Neutrophil (primary cell): ENCODE measurements around the gene EPB42.
"Not testable (repeated sequence)": the region's sequence is repeated elsewhere in the genome, so short reads cannot be mapped to it uniquely, and the experiment has no call there.

Source experiments
- H3K27ac ChIP-seq: fragments of 200-600 bp; sonication (generic); 2 replicates; pipeline ENCODE4 v1.5.1; 2016; ENCODE audit warnings: mild to moderate bottlenecking, moderate library complexity
- H3K27me3 ChIP-seq: fragments of 200-600 bp; sonication (generic); 2 replicates; pipeline ENCODE4 v1.6.0; 2016; ENCODE audit warnings: mild to moderate bottlenecking
- H3K36me3 ChIP-seq: fragments of 200-600 bp; sonication (generic); 2 replicates; pipeline ENCODE4 v1.5.1; 2017
- H3K4me1 ChIP-seq, 2 experiments: fragments of 200-600 bp in 1 of 2; sonication (generic) in 1 of 2; 1 replicate in 1 of 2; 2 replicates in 1 of 2; pipeline versions ENCODE4 v1.5.1 to v1.6.1; 2013 to 2016; ENCODE audit warnings: low read depth in 1 of 2, low read length in 1 of 2, mild to moderate bottlenecking in 1 of 2, moderate library complexity in 1 of 2; ENCODE audit not compliant: control insufficient read depth in 1 of 2, insufficient read depth in 1 of 2
- H3K4me3 ChIP-seq, 2 experiments: fragments of 200-600 bp in 1 of 2; sonication (generic) in 1 of 2; 1 replicate in 1 of 2; 2 replicates in 1 of 2; pipeline ENCODE4 v1.5.1; 2013 to 2016; ENCODE audit warnings: low read depth in 1 of 2, low read length in 1 of 2, mild to moderate bottlenecking in 1 of 2, moderate library complexity in 1 of 2
- H3K9me3 ChIP-seq: fragments of 200-600 bp; sonication (generic); 2 replicates; pipeline ENCODE4 v1.5.1; 2016
- TF ChIP-seq, protein P1 (sequence below): fragments of 200-600 bp; sonication (generic); IDR thresholded peaks from 2 replicates; pipeline ENCODE4 v1.5.1; 2016; ENCODE audit warnings: antibody characterized with exemption

The EPB42 gene

GRCh38 chr15:43169888-43170287 lies 50.9 kb downstream of the EPB42 start:
- no peaks in the 10 kb centered on the region for H3K4me1 ChIP-seq
- no peaks in the 10 kb centered on the region for H3K27me3 ChIP-seq
- no peaks in the 10 kb centered on the region for H3K9me3 ChIP-seq
- no peak overlapping the region for H3K27ac ChIP-seq
- H3K4me3 ChIP-seq = no peak overlapping the region
- TF ChIP-seq, protein P1, sequence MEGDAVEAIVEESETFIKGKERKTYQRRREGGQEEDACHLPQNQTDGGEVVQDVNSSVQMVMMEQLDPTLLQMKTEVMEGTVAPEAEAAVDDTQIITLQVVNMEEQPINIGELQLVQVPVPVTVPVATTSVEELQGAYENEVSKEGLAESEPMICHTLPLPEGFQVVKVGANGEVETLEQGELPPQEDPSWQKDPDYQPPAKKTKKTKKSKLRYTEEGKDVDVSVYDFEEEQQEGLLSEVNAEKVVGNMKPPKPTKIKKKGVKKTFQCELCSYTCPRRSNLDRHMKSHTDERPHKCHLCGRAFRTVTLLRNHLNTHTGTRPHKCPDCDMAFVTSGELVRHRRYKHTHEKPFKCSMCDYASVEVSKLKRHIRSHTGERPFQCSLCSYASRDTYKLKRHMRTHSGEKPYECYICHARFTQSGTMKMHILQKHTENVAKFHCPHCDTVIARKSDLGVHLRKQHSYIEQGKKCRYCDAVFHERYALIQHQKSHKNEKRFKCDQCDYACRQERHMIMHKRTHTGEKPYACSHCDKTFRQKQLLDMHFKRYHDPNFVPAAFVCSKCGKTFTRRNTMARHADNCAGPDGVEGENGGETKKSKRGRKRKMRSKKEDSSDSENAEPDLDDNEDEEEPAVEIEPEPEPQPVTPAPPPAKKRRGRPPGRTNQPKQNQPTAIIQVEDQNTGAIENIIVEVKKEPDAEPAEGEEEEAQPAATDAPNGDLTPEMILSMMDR = no peak
- H3K36me3 ChIP-seq = peaks cover 23% of the 10 kb centered on the region

GRCh38 chr15:43168192-43169107 lies 52.4 kb downstream of the EPB42 start:
- H3K9me3 ChIP-seq = no peaks in the 10 kb centered on the region

GRCh38 chr15:43167261-43167660 lies 53.6 kb downstream of the EPB42 start:
- H3K27me3 ChIP-seq, H3K27ac ChIP-seq, H3K4me3 ChIP-seq, H3K9me3 ChIP-seq, H3K4me1 ChIP-seq: not testable (repeated sequence)
- H3K36me3 ChIP-seq = peaks cover 22% of the 10 kb centered on the region

More at GRCh38 chr15:43168192-43169107, 52.4 kb downstream of the EPB42 start:
- peaks cover 22% of the 10 kb centered on the region for H3K36me3 ChIP-seq
- TF ChIP-seq, protein P1 = no peak
- H3K27ac ChIP-seq = no peak overlapping the region
- no peak overlapping the region for H3K4me3 ChIP-seq
- H3K4me1 ChIP-seq = no peaks in the 10 kb centered on the region
- no peaks in the 10 kb centered on the region for H3K27me3 ChIP-seq

DNA sequence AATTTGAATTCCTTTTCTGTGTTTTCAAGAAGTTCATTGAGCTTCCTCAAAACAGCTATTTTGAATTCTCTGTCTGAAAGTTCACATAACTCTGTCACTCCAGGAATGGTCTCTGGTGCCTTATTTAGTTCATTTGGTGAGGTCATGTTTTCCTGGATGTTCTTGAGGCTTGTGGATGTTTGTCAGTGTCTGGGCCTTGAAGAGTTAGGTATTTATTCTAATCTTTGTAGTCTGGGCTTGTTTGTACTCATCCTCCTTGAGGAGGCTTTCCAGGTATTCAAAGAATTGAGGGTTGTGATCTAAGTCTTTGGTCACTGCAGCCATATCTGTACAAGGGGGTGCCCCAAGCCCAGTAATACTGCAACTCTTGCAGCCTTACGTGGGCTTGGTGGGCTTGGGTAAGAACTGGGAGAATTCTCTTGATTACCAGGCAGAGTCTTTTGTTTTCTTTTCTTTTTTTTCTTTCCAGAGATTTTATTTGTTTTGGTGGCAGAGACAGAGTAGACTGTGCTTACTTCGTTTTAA lies 55.0 kb downstream of the EPB42 start:
- no peak overlapping the region for H3K27ac ChIP-seq
- H3K36me3 ChIP-seq = peaks cover 27% of the 10 kb centered on the region
- H3K27me3 ChIP-seq = no peaks in the 10 kb centered on the region
- TF ChIP-seq, protein P1 = no peak
- H3K4me1 ChIP-seq = no peaks in the 10 kb centered on the region
- no peak overlapping the region for H3K4me3 ChIP-seq
- no peaks in the 10 kb centered on the region for H3K9me3 ChIP-seq

DNA sequence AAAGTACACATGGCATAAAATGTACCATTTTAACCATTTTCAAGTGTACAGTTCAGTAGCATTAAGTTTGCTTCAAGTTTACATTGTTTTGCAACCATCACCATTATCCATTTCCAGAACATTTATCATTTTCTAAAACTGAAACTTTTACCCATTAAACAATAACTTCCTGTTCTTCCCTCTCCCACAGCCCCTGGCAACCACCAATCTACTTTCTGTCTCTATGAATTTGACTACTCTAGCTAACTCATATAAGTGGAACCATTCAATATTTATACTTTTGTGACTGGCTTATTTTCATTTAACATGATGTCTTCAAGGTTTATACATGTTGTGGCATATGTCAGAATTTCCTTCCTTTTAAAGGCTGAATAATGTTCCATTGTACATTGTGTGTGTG lies 67.5 kb downstream of the EPB42 start:
- H3K4me3 ChIP-seq = no peak overlapping the region
- H3K27me3 ChIP-seq = no peaks in the 10 kb centered on the region
- H3K27ac ChIP-seq = no peak overlapping the region
- TF ChIP-seq, protein P1 = no peak
- no peaks in the 10 kb centered on the region for H3K9me3 ChIP-seq
- peaks cover 69% of the 10 kb centered on the region for H3K36me3 ChIP-seq
- H3K4me1 ChIP-seq = no peaks in the 10 kb centered on the region

DNA sequence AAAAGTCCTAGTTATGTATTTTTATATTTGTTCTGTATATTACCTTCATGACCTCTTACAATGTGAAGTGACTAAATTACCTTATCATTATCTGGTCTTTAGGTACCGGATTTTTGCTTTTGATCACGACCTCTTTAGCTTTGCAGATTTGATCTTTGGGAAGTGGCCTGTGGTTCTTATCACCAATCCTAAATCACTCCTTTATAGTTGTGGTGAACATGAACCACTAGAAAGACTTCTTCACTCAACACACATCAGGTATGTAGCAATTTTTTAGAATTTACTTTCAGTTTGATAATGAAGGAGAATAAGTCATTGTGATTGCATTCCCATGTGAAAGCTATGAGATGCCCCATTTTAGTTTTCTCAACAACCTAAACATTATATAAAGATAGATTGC lies 69.1 kb downstream of the EPB42 start:
- no peak overlapping the region for H3K4me3 ChIP-seq
- no peaks in the 10 kb centered on the region for H3K27me3 ChIP-seq
- TF ChIP-seq, protein P1 = no peak
- peaks cover 76% of the 10 kb centered on the region for H3K36me3 ChIP-seq
- H3K27ac ChIP-seq = no peak overlapping the region
- H3K9me3 ChIP-seq = no peaks in the 10 kb centered on the region
- no peaks in the 10 kb centered on the region for H3K4me1 ChIP-seq
